Activated CD4-positive, alpha-beta T cell treated with anti-CD3 and anti-CD28 coated beads for 24 hours (primary cell): Measurements from ENCODE around the gene S1PR3.
"Not testable (repeated sequence)": the region's sequence is repeated elsewhere in the genome, so short reads cannot be mapped to it uniquely, and the experiment has no call there.

Experiments
- DNase-seq, 2 donors: peaks; one replicate each; pipeline ENCODE4 v3.0.0-alpha.2; 2020; ENCODE audit warnings: low read depth in 2 of 2

The S1PR3 gene

DNA sequence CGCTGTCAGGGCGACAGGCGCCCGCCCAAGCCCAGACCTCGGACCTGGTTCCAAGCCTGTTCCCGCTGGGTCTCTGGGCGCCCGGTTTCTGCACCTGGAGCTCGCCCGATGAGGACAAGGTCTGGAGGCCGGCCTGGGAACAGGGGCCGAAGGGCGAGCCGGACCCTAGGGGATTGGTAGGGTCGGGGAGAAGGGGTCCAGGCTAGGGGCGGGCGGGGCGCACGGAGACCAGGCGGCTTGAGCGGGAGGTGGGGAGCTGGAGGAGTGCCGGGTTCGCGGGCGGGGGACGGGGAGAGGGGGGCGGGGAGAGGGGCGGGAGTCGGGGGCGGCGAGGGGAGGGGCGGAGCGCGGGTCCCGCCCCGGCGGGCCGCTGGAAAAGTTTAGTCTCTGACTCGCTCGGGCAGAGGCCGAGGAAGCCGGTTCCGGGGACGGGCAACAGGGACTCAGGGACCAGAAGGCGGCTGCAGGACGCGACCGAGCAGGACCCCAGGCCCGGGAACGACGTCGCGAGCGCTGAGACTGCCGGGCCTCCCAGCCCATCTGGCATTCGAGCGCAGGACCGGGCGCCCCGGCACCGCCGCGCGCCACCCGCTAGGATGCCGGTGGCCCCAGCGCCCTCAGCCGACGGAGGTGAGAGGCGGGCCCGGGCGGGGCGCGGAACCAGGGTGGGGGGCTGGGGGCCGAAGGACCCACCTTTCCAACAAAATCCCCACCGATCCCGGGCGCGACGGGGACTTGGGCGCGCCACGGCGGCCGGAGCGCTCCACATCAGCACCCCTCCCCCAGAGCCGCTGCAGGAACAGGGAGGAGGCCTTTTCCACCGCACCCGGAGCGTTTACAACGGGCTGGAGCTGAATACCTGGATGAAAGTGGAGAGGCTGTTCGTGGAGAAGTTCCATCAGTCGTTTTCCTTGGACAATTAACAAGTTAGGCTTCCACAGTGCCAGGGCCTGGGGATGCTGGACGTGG lies at the start of gene S1PR3:
Gene S1PR3, plus strand, starts transcription at position 403 of the 969 bp plus-strand sequence. CDS start 9,733 bp downstream, outside the sequence.
- peak in 1 of 2 donors; percentile 33 for DNase-seq

DNA sequence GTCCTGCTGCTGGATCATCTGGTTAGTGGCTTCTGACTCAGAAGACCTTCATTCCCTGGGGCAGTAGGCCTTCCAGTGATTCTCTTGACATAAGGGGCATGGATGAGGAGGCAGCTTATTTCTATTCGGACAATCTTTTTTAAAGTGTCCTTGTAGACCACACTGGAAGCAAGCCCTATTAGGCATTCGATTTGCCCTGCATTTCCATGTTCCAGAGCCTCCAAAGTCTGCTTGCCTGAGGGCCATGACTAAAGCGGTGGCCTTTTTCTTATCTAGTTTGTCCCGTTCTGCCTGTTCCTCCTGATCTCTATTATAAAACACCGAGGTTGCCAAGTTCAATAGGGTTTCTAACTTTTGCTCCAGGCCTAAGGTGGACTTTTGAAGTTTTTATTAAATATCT lies 49.7 kb upstream of the S1PR3 start:
- DNase-seq, result not testable (repeated sequence)

DNA sequence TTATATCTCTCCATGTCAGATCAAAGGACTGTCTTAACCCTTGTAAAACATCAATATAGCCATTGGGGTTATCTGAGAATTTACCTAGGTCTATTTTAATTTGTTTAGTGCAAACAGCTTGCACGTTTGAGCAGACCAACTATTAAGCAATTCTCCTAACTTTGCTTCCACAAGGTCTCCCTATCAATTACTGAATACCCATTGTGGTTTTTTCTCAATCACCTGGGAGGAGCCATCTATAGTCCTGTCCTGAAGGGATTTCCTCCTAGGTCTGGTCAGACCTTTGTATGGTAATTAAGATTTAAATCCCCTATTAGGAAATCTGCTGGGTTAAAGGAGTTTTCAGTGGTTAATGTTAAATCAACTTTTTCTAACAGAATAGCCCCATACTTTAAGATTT lies 48.9 kb upstream of the S1PR3 start:
- no peak for DNase-seq

DNA sequence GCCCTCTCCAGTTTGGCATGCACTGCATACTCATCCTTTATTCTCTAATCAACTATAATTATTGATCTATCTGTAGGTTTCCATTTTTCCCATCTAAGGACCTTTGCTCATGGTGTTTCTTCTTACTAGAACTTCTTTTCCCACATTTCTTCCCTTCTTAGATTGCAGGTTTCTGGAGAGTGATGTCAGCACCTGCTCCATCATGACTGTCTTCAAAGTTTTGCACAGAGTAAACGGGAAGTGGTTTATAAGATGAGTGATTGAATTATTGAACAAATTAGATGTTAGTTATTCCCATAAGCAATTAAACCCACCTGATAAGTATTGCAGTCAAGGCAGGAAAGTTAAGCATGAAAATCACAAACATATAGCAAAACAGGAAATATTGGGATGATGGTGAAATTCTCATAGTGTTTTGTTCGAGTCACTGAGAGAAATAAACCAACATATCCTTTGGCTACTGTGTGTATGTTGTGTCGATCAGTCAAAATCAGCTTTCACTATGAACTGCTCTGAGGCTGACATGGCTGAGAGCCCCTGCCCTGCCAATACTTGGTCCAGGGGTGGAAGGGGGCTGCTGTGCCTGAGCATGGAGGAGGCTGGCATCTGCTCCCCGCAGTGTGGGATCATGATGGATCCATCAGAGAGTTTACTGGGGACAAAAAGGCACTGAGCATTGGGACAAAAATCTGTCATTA lies 45.5 kb upstream of the S1PR3 start:
- DNase-seq, result no peak

DNA sequence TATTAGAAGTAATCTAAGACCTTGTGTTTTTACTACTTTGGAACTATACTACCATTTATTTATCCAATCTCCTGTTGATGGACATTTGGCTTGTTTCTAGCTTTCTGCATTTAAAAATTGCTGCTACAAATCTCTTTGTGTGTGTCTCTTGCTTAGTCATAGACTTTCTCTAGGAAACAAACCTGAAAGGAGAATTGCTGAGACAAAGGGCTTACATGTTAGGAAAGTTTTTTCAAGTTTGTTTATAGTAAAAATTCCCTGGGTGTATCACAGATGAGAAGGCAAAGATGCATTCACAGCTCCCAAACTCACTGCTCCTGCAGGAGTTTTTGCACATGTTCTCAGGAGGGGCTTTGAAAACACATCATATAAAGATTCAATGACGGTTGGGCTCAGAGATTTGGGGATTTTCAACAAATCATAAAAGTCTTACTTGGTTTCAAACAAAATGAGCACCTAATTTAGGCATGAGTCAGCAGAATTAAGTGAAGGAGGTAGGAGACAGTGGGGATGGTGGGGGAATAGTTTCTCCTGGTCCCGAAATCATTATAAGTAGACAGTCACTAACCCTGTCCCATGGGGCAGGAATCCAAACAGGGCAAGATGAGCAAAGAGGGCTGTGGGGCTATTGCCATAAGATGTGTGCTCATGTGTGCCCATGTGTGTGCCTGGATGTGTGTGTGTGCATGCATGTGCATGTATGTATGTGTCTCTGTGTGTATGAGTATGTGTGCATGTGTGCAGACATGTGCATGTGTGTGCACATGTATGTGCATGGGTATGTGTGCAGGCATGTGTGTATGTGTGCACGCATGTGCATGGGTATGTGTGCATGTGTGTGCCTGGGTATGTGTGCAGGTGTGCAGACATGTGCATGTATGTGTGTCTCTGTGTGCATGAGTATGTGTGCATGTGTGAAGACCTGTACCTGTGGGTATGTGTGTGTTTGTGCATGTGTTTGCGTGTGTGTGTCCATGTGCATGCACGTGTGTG lies 43.4 kb upstream of the S1PR3 start:
- DNase-seq, result no peak

DNA sequence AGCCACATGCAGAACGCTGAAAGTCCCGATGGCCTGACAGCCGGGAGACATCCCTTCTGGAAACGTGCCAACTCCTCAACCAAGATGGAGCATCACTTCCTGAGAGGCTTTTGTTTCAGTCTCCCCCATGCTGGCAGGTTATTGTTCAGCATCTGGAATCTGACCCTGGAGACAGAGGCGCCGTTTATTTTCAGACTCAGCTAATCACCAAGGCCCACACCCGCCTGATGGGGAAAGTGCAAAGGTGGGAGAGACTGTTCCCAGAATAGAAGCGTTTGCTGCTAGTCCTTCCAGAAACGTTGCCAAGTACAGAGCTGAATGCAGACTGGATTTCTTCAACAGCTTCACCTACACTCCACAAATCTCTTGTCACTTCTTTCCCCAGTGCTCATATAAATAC lies 41.8 kb upstream of the S1PR3 start:
- DNase-seq, result no peak

DNA sequence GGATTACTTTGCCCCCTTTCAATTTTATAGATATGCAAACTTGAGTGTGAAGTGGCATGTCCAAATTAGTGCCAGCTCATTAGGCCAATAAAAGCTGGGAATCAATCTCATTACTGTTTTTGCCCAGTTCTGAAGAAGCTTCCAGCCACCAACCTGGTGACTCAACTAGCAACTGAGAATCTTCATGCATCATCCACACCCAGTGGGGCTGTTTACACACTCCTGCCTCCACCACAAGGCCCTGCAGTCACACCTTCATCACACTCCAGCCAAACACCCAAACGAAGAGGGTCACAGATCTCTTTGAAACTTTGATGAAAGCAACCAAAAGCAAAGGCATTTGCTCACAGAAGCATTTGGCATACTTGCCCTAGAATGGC lies 41.3 kb upstream of the S1PR3 start:
- no peak for DNase-seq

DNA sequence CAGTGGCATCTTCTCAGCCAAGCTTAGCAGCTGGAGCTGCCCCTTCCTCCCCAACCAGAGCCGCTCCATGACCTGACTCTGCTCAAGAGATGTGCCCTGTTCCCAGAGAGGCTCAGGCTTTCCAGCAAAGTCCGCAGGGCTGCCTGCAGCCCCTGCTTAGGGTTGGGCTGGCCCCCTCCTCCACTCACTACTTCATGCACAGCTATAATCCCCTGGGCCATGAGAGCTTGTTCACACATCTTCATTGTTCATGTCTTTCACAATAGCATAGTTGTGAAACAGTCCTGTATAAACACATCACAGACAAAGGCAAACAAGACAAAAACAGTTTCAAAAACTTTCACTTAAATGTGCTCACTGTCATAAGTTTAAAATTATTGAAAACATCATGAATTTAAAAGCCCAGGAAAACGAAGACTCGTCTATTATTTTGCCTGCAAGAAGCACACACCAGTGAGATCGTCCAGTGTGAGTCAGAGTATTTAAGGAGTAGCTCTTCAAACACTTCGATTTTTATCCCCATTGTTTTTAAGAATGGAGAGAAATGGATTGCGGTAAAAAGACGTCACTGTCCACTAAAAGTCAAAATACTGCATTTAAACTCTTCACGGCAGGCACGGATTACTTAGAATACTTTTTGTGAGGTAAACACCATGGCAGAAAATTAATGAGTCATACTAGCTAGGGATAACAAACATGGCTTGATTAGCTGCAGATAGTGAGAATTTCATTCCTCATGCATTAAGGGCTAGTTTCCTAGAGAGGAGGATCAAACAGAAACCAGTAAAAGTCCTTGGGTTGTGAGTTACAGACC lies 40.7 kb upstream of the S1PR3 start:
- no peak for DNase-seq

DNA sequence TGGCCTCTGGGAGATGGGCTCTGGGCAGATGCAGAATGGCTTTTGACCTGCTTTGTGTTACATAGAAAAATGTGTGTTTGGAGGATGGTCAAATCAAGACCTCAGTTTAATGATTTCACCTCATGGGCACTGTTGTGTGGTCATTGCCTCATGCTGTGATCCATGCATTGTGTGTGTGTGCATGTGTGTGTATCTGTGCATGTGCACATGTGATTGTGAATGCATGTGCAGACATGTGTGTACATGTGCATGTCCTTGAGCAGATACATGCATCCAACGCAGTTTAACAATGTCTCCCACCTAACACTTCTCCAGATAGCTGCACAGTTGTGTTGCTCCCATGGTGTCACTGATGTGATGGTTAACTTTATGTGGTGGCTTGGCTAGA lies 40.1 kb upstream of the S1PR3 start:
- no peak for DNase-seq

DNA sequence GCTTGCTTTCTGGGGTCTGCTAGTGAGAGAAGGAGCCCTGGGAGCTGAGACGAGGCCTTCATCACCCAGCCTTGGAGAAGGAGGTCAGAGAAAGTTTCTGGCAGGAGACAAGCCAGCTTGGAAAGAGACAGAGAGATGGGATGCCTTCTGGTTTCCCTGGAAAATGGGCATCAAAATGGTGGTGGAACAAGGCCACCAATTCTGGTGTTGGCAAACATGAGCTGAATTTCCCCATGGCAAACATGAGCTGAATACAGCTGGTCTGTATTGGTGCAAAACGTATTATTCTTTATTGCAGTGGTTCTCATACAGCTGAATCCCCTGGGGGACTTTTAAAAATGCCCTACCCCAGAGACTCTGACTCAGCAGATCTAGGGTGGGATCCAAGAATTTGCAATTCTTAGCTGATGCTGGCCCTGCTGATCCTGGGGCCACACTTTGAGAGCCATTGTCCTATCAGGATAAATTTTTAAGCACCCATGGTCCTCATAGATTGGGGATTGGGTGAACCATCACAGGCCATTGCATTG lies 39.1 kb upstream of the S1PR3 start:
- DNase-seq, result no peak

DNA sequence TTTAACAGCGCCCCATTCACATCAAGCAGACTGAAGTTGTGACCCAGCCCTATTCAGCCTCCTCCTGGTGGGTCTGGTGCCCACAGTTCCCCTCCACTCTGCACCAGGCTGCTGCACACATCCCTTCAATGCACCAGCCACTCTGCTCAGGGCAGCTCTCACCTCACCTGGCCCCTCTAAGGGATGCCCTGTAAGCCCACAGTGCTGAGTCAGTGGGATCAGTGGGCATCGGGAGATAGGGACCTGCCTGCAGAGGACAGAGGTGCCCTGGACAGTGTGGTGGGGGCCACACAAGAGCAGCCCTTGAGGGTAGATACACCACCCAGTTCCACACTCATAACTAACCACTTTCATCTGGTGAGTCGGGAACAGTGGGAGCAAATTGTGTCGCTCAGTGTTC lies 38.3 kb upstream of the S1PR3 start:
- no peak for DNase-seq

DNA sequence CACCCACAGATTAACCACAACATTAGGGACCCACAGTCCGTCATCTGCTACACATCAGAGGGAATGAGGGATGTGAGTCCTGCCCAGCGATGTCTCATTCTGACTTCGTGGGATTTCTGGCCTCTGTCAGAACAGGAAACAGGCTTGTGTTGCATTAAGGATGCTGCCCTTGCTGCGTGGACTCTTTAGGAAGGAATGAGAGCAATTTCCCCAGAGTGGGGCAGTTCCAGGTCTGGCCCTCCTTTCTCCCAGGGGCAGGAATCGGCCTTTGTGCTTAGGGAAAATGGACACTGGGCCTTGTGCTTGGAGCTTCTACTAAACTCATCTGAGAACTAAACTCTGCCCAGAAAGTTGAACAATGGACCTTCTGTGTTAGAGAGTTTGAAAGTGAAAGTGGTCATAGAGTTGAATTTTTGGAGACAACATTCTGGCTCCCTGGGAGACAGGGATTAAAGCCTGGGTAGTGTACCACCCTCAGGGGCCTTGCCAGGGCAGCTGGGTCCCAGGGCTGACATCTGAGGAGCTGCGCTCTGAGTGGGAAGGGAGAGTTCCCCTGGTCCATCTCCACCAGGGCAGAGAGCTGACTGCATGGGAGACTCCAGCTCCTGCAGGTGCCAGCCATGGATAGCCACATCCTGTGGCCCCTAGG lies 37.8 kb upstream of the S1PR3 start:
- DNase-seq, result no peak

DNA sequence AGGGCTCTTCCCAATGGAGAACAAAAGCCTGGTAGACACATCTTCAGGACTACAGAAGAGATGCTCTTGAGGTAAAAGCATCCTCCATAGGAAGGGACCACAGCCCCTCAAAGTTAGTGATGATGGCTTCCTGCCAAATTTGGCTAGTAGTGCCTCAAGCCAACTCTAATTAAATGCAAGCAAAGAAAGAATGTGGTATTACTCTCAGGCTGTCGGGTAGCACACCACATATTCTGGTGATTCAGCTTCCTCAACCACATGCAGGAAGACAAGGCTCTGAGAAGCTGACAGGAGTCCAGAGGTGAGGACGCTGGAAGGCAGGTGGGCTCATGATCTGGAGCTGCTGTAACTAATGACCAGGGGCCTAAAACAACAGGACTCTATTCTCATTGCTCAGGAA lies 37.2 kb upstream of the S1PR3 start:
- no peak for DNase-seq

DNA sequence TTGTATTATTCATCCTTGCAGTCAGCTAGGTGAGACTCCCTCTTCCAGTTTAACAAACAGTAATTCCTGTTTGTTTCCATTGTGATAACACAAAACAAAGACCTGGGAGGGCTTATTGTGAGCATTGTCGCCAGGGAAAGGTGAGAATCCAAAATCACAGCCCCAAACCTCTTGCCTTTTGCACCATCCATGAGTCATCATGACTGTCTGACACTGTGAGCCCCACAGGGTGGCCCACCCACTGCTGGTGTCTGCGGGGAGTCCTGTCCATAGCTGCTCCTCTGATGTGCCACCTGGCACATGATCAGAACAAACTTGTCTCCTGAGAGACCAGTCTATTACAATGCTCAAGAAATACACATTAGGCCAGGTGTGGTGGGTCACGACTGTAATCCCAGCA lies 33.7 kb upstream of the S1PR3 start:
- DNase-seq, result no peak

DNA sequence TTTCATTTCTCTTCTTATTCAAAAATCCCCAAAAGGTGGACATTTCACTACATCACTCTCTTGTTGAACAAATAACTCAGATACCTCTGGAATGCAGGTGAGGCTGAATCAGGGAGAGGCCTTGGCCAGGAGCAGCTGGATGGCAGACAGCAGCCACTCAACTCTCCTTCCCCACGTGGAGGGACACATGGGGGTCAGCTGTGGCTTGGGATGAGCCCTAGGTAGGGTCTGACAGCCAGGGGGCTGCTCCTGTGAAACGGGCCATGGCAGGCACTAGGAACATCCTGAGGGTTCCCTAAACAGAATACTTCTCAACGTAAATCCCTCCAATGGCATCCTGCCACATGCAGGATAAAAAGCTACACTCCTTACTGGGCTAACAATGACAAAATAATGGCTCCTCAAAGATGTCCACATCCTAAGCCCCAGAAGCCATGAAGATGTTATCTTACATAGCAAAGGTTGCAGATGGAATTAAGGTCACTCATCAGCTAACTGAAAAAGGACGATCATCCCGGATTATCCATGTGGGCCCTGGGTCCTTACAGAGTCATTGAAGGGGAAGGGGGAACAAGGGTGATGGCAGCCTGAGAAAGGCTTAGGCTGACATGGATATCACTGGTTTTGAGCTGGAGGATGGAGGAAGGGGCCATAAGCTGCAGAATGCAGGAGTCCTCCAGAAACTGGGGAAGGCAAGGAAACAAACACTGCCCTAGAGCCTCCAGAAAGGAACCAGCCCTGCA lies 31.4 kb upstream of the S1PR3 start:
- DNase-seq, result no peak

DNA sequence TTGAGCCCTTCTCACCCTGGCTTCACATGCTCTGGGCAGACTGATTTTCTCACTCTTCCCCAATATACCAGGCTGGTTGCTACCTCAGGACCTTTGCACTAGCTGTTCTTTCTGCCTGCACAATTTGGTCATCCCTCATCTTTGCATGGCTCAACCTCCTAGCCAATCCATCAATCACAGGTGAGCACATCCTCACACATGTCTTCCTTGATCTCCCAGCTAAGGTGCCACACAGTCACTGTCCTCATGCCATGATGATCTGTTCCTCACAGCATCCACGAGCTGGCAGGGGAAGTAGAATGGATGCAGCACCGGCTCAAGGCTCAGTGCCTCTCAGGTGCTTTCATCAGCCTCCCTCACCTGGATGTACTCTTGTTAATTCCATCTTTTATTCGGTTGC lies 30.6 kb upstream of the S1PR3 start:
- DNase-seq, result no peak

DNA sequence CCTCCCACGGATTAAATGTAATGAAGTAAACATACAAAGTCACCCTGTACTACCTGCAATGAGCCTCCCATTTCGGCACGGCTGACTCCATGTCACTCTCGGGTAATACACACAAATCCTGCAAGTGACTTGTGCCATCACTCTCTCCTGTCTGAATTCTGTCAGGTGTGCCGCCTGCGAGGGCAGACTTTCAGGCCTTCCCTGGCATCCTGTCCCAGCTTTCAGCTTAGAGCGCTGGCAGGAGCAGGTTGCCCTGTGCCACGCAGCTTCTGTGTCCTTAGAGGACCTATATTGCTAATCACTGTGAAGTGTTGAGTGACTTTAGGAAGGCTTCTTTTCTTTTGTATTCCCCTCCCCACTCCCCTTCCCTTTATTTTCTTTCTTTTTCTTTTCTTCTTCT lies 25.8 kb upstream of the S1PR3 start:
- DNase-seq, result no peak

DNA sequence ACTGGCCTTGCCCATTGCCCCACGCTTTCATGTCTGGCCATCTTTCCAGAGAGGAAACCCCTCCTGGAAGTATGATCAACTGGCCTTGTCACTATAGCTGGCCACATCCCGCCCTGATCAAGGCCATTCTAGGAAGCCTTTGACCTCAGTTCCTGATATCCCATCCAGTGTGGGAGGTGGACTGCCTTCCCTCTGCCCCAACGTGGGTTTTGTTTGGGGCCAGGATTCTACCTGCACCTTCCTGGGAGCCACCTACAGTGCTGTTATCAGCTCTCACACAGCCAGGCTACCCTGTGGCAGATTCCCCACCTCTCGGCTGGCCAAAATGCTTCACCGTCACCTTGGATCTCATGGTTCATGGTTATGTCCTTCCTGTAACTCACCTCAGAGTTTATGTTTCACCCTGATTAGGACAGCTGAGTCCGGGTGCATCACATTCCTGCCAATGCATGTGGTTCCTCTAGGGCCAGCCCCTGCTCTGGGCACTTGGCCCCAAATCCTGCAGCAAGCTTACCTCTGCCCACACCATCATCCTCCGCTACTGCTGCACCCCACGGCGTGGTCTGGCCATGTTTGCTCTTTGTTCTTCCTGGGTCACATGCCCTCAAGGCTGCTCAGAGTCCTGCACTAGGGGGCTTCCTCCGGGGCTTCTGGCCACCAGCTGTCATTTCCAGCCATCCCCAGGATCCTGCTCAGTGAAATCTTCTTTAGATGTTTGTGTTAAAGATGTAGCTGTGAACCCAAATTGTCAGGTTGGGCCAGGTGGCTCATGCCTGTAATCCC lies 24.2 kb upstream of the S1PR3 start:
- DNase-seq, result no peak

DNA sequence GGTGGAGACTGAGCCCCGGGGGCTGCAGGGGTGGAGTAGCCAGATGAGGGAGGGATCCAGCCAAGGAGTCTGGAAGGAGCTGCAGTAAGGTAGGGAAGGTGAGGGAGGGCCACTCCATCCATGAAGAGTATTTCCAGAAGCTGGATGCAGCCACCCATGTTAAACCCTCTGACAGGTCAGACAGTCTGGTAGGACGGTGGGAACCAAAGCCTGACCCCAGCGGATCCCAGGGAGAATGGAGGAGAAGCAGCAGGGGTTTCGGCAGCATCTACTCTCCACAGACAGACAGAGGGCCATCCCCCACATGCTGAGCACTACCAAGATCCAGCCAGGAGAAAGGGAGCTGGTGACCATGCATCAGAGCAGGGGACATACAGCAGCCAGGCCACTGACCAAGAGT lies 22.5 kb upstream of the S1PR3 start:
- DNase-seq, result no peak
